ENCODE data around the gene THOC1.

THOC1 gene

GRCh38 chr18:215448-216010, 52.3 kb downstream of the THOC1 start:
- no peak for DNase-seq

DNA sequence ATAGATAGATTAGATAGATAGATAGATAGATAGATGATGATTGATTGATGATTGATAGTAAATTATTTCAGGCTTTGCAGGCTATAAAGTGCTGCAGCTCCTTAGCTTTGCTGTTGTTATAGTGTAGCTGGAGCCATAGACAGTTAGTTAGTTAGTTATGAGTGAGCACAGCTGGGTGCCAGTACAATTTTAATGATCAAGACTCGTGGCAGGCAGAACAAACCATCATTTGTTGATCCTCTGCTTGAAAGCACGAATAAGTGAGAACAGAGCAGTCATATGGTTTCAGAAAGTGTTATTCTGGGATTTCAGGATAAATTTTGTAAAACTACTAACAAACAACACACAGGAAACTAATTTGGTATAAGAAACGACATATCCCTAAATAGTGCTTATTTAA, 53.9 kb downstream of the THOC1 start:
- DNase-seq = no peak

DNA sequence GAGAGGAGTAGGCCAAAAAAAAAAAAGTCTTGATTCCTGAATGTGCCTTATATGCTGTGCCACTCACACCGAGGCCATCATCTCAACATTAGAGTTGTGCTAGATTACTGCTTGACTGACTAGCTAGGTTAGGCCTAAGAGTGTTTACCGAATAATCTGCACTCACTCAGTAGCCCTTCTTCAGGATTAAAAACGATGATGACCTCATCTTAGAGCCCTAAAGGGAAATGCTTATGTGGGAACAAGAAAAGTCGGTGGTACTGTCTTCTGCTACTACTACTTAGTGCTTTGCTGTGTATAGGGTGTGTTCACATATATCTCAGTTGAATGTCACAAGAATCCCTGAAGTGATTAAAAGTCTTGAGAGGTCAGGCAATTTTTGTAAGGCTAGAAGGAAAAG, 54.3 kb downstream of the THOC1 start:
- DNase-seq = no peak

DNA sequence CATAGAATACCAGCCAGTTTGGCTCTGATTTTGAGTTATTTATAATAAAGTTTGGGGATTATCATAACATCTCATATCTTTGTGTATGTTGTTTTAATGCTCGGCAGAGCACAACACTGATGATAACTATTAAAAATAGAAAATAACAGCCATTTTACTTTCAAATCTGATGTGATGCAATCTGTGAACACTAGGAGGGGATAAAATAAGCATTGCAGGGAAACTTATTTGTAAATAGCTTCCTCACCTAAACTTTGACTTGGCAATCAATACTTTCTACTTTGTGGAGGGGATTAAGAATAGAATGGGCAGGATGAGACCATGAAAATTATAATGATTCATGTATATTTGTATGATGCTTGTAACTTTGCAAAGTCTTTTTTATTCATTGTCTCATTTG, 55.1 kb downstream of the THOC1 start:
- no peak for DNase-seq

DNA sequence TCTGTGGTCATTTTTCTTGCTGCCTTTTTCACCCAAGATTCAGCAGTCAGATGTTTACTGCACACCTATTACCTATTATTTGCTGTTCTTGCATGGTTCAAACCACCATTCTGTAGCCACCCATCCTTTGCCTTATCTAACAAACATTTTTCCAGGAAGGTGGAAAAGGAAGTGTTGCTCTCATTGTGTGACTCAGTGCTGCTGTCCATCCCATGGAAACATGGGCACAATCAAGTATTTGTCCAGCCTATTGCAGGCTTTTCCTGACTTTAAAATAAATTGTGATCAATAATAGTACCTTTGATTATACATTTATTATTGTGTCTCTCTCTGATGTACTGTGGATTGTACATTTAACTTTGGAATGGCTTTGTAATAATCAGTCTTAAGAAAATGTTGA, 56.3 kb downstream of the THOC1 start:
- DNase-seq = no peak

GRCh38 chr18:210733-211132, 57.1 kb downstream of the THOC1 start:
- DNase-seq = no peak

DNA sequence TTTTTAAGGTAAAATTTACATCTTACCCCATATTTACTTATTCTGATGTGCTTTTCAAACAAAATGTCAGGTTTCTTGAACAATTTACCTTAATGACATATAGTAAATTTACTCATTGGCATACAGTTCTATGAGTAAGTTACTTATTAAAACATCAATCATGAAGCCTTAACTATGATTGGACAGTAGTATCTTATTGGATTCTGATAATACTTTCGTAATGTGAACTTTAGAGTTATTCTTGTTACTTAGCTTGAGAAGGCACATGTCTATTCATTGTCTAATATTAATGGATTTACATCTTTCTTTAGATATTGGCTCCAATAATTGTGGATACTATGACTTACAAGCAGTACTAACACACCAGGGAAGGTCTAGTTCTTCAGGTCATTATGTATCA, 57.8 kb downstream of the THOC1 start:
- DNase-seq = no peak

GRCh38 chr18:199768-200167, 68.1 kb downstream of the THOC1 start:
- DNase-seq = no peak

DNA sequence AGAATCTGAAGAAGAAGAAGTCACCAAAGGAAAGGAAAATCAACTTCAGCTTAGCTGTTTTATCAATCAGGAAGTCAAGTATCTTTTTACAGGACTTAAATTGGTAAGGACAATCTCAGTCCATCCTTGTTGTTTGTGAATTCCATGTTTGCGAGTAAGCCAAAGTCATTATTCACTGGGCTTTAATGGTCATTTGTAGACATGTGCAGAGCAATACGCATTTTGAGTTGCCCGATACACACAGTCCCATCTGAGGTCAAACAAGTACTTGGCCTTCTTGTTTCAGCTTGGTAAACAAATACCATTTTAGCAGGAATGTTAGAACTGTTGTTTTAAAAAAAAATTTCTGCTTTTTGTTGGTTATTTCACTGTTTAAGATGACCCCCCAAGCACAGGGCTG, 68.6 kb downstream of the THOC1 start:
- DNase-seq = no peak

DNA sequence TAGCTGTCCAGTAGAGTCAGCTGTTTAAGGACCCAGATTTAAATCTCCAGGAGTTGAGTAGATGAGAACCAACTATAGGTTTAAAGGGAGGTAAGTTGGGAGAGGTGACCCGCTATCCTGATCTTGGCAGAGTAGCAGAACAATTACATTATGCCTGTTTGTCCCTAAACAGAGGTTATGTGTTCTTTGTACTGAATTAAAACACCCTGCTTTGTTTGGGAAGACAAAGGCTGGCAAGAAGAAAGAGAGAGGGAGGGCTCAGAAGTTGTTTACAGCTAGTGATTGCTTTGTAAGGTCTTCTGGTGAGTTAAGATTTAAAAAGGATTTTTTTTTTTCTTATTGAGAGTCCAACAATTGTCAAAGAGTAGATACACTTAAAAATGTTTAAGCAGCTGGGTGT, 72.2 kb downstream of the THOC1 start:
- no peak for DNase-seq

GRCh38 chr18:192801-193200, 75.0 kb downstream of the THOC1 start:
- DNase-seq = no peak

GRCh38 chr18:191725-192124, 76.1 kb downstream of the THOC1 start:
- no peak for DNase-seq

- DNase-seq = no peak
Observed at GRCh38 chr18:189254-189653, 78.6 kb downstream of the THOC1 start.

DNA sequence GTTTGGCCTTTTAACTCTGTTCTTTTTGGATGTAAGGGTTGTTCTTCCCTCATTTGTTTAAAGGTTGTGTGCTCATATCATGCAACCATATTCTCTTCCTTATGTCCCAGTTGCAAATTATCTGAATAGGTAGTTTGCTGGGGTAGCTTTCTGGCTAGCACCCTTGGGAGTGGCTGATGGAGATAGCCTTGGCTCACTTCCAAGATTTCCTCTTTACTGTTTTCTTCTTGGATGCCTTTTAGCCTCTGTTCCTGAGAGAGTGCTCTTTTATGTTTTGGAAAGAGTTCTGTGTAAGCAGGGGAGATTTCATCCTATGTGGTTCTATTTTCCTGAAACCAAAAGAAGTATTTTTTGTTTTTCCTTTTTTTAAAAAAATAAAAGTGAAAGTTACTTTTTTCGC, 84.1 kb downstream of the THOC1 start:
- no peak for DNase-seq

DNA sequence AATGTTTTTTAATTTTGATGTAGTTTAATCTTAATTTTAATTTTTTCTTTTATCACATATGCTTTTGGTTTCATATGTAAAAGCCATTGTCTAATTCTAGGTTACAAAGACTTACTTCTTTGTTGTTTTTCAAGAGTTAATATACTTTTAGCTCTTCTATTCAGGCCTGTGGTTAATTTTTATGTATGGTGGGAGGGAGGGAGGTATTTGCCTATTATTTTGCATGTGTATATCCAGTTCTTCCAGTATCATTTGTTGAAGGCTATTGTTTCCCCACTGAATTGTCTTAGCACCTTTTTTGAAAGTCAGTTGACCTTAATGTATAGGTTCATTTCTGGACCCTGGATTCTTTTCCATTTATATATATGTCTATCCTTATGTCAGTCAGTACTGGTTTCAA, 86.1 kb downstream of the THOC1 start:
- no peak for DNase-seq

- DNase-seq = no peak
Observed at GRCh38 chr18:179499-179898, 88.3 kb downstream of the THOC1 start.

DNA sequence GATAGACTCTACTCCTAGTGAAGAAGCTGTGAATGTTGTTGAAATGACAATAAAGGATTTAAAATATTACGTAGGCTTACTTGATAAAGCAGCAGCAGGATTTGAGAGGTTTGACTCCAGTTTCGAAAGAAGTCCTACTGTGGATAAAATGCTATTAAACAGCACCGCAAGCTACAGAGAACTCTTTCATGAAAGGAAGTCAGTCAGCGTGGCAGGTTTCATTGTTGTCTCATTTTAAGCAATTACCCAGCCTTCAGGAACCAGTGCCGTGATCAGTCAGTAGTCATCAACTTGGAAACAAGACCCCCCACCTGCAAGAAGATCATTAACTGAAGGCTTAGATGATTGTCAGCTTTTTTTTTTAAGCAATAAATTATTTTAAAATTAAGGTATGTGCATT, 95.5 kb downstream of the THOC1 start:
- no peak for DNase-seq
